HG02938 (cell line): Measurements from ENCODE around the gene ADAMTSL1.

Experiments
- ATAC-seq: cut with Tn5 transposase; IDR thresholded peaks from one replicate; pipeline ENCODE4 v1.9.1; 2021; ENCODE audit warnings: mild to moderate bottlenecking, moderate library complexity; ENCODE audit not compliant: unreplicated experiment

The ADAMTSL1 gene

DNA sequence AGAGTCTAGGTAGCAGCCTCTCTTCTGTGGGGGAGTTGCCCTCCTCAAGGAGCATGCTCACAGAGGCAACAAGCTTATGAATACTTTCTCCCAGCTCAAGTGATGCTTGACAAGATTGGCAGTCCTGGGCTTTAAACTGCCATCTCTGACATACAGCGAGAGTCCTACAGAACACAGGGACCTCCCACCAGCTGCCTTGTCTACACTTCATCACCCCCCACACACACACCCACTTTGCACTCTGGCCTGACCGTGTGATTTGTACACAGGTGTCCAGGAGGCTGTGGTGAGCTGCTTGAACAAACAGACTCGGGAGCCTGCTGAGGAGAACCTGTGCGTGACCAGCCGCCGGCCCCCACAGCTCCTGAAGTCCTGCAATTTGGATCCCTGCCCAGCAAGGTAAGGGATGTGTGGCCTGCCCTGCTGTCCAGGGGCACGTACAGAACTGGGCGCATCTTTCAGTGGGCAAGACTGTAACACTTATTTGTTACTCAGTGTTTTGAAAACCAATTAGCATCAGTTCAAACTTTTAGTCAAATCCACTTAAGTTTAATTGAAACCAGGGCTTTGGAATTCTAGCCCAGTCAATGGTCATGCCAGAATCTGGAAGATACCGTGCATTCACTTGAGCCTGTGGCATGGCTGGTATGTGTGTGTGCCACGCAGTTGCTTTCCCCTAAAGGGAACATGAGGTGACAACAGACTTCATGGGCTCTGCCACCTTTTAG, 247.5 kb downstream of the ADAMTSL1 start:
- ATAC-seq, result no peak

DNA sequence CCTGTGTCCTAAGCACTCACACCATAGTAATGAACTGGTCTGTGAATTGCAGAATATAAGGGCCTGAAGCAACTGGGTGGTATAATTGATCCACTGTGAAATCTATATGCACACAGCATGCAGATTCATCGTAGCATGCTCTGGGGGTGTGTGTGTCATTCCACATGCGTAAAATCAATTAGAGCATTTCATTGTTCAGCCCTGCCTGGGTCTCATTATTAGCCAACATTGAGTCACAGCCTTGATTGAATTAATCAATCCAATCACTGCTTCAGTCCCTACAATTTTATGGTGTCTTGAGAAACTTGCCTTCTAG, 248.0 kb downstream of the ADAMTSL1 start:
- no peak for ATAC-seq

DNA sequence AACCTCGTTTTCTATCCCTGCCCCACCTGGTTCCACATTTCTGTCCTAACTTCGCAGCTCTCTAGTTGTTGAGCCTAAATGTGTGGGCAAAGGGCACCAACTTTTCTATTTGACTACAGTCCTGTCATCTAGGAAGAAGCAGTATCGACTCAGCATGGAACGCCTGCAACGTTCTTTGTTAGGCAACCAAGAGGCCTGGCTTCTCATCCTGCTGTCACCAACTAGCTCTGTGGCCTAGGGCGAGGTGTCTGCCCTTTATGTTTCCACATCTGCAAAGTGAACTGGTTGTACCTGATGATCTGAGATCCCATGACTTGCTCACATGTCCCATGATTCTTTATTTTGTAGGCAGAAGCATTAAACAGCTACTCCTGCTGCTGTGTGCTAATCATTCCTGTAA, 248.9 kb downstream of the ADAMTSL1 start:
- no peak for ATAC-seq

DNA sequence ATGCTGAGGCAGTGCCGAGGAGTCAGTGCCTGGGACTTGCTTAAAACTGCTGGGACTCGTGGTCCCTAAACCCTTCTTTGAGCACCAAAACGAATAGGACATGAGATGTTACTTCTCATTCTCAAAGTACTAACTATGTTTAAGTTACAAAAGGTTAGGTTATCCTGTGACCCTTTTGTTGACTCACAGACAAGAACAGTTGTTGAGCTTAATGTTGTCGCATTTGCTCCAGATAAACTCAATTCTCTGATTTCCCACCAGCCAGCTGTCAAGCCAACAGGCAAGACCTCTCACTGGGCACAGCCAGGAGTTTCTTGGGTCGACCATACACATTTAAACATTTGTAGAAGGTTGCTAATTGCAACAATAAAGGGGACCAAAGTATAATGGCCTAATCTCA, 249.4 kb downstream of the ADAMTSL1 start:
- ATAC-seq, result no peak

DNA sequence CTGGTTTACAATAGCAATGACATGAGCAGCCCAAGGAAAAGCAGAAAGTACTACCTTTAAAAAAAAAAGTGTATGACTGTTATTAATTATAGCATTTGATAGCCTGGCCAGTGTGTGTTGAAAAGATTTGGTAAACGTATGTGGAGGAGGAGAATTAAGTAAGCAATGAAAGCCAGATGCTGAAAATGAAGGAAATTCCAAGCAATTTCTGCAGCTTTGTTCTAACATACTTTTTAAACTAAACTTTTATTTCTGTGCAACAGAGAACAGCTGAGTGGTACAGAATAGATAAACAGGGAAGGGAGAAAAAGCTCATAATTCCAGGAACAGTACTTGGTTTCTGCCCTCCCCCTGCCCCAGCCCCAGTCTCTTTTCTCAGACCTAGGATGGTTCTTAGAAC, 252.6 kb downstream of the ADAMTSL1 start:
- no peak for ATAC-seq

DNA sequence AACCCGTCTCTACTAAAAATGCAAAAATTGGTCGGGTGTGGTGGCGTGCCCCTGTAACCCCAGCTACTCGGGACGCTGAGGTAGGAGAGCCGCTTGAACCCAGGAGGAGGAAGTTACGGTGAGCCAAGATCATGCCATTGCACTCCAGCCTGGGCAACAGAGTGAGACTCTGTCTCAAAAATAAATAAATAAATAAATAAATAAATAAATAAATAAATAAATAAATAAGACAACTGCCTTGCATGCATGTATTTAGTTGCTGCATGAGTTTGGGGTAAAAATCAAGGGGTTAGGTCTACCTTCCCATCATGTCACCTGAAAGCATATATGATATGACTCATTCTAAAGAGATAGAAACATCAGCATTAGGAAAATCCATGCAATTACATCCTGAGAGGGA, 254.0 kb downstream of the ADAMTSL1 start:
- no peak for ATAC-seq

DNA sequence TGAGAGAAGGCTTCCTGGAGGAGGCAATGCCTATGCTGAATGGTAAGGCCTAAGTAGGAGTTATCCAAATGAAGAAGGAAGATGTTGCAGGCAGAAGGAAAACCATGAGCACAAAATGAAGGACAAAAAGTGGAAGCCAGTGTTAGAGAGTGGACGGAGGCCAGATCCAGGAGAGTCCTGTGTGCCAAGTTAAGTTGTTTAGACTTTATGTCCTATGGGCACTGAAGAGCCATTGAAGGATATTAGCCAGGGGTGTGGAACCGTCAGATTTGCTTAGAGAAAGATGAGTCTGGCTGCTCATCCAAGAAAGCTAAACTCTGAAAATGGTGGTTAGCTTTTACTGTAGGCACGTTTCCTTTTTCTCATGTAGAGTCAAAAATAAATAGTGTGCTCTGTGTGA, 254.7 kb downstream of the ADAMTSL1 start:
- no peak for ATAC-seq

DNA sequence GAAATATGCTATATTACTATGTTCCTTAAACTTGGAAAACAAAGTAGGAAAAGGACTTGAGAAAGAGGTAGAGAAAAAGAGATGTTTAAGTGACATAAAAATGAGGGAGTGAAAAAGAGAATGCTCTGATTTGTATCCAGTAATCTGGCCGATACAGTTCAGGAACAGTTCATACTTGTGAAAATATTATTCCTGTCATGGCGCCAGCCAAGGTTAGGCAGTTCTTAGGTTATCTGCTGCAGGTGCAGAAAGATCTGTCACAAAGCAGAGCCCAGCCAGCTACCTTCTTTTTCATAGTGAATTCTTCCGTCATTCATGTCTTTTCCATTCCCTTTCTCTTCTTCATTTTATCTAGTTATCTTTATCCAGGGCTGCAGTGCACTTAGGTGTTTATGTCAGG, 256.3 kb downstream of the ADAMTSL1 start:
- ATAC-seq, result no peak

DNA sequence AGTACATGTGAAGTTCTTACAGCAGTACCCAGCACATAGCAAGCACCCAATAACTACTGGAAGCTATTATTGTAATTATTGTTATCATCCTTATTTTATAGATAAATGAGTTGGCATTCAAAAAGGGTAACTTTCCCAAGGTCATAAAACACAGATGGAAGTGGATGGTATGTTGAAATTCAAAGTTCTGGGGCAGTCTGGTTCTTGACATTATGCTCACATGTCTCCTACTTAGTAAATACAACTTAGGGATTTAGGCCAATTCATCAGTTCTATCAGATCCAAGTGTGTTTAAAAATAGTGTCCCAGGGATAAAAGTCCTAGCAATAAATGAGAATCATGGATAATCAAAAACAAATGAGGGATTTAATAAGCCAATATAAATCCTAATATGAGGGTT, 265.2 kb downstream of the ADAMTSL1 start:
- no peak for ATAC-seq

DNA sequence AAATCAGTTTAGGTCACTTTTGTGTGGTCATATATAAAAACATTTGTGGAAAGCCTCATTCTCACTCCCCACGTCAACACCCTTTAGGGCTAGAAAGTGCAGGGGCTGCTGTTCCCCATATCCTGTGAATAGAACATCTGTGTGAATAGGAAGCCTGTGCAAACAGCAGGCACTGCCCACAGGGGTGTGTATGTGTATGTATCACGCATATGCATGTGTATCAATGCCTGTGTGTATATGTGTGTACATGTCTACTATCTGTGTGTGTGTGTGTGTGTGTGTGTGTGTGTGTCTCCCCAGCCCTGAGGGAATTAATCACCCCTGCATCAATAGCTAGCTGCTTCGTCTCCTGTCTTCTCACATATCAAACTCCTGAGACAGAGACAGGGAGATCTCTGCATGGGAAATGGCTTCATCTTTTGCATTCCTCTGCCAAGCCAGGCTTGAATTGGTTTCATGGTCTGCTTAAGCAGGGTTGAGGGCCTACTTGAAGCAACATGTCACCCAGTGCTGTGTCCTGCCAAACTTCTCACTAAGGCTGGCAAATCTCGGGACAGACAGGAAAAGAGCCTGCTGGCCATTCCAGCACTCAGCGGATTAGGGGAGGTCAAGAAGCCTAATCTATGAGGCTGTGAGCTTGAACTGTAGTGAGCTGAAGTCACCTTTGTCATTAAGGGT, 265.8 kb downstream of the ADAMTSL1 start:
- no peak for ATAC-seq

DNA sequence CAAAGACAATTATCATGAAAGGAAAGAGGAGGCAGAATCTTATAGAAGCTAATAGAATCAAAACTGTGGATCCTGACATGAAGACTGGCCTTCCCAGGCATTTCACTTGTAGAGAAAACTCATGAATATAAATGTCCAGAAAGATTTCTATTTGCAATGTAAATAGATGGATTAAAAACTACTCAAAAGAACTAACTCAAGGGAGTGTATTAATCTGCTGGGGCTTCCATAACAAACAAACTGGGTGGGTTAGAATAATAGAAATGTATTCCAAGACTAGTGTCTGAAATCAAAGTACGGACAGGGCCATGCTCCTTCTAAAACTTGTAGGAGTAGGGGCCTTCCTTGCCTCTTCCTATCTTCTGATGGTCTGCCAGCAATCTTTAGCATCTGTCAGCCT, 267.4 kb downstream of the ADAMTSL1 start:
- no peak for ATAC-seq

DNA sequence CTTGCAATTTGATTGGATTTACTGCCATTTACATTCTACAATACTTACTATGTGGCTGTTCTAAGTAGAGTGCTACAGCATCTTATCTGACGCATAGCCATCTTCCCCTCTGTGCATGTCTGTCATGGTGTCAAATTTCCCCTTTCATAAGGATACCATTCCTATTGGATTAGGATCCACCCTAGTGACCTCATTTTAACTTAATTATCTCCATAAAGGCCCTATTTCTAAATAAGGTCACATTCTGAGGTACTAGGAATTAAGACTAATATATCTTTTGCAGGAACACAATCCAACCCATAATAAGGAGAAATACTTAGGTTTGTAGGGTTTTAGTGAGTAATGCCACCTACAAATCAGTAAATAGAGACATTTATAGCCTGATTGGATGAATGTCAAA, 268.0 kb downstream of the ADAMTSL1 start:
- no peak for ATAC-seq

DNA sequence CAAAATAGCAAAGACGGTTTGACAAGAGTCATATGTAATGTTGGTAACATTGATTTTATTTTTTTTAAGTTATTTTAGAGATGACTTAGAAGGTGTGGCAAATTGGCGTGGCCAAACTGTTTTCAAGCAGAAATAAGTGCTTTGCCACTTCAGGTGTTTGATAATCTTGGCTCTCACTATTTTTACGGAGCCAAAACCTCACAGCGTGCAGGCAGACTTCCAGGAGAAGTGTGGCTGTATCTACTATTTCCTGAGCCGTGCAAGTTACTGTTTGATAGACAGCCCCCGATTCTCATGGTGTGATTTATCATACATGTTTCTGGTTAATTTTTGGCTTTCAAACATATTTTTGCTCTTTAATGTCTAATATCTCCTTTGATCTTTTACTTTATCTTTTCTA, 269.5 kb downstream of the ADAMTSL1 start:
- no peak for ATAC-seq

DNA sequence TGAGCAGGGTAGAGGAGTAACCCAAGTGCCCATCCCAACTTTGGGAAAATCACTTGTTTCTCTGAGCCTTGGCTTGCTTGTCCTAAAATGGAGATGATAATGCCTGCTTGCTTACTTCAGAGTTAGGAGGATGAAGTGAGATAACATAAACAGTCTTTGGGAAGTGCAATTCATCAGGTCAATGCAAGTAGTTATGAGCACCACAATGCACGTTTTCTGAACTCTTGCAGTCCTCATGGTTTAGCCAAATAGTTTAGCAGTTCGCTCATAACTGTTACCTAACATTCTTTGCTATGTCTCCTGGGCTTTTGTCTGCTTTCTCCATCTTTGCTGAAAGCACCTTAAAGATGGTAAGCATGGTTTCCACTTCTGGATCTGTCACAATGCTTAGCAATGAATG, 270.0 kb downstream of the ADAMTSL1 start:
- no peak for ATAC-seq

DNA sequence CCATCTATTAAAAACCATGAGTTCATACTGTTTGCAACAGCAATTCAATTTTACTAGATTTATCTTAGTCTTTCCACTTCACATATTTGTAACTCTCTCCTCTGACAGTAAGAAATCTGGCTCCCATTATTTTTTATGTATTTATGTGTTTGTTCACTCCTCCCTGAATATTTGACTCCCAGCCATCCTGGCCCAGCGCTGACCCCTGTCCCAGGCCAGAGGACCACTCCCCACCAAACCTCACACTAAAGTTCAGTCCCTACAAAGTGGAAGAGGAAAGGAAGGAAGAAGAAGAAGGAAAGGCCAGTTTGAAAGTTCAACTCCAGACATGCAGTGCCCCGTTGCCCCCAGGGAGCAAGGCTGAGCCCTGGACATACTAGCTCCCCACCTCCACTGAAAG, 271.8 kb downstream of the ADAMTSL1 start:
- ATAC-seq, result no peak

DNA sequence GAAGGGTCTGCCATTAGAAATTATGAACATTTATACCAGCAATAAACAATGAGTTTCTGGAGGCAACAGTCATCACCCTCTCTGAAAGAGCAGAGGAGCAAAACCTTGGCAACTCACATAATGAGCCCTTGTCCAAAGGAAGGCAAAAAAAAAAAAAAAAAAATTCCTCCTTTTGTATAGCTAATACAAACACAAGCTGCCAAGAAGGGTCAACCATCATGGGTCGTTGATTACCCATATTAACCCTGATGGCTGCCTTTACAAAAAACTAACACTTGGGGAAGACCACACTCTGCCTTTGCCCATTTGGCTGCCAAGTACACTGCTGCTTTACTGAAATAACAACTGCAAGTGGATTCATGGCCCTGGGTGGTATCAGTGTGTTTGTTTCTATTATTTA, 272.7 kb downstream of the ADAMTSL1 start:
- no peak for ATAC-seq

DNA sequence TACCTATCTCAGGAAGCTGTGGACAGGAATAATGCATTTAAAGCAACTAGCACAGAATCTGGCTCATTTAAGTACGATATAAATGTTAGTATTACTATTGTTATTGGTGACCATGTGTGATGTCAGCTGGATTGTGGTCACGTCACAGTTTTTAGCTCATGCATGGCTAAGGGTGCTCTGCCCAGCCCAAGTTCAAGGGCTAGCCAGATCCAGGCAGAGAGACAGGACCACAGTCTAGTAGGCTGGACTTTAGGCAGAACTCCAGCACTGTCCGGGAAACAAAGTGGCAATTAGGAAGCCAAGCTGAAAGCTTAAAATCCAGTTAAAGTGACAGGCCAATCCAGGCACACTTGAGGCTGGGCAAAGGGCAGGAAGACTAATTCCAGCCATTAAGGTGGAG, 273.6 kb downstream of the ADAMTSL1 start:
- ATAC-seq, result no peak

DNA sequence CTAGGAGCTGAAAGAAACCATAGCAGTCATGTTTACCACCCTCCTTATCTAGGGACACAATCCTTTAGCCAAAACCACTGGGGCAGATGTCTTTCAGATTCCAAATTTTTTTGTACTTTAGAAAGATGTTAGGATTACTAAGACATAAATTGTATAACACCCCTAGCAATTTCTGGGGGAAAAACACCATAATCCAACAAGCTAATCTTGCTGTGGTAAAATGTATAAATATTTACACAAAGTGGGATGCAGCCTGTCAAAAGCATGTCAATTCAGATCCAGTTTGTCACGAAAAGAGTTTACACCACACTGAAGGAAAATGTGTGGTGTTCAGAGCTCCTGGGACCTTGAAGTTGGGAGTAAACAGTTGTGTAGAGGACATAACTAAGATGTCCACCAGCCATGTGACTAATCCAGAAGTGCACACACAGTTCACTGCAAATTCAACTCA, 274.3 kb downstream of the ADAMTSL1 start:
- ATAC-seq, result no peak

DNA sequence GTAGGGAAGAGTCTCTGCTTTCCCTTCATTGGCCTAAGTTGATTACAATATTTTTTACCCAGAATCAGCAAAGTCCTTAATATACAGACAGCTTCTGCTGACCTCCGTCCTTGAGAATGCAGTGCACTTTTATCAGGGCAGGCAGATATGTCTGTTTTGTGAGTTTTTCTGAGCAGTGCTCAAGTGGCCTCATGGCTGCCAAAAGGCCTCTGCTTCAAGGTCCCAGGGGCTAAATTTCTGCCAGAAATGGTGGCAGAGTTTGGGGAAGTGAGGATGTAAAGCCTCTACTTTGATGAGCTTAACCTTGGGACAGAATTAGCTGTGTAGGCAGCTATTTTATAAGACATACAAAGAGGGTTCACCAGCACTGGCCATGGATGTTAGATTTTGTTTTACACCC, 275.8 kb downstream of the ADAMTSL1 start:
- no peak for ATAC-seq

DNA sequence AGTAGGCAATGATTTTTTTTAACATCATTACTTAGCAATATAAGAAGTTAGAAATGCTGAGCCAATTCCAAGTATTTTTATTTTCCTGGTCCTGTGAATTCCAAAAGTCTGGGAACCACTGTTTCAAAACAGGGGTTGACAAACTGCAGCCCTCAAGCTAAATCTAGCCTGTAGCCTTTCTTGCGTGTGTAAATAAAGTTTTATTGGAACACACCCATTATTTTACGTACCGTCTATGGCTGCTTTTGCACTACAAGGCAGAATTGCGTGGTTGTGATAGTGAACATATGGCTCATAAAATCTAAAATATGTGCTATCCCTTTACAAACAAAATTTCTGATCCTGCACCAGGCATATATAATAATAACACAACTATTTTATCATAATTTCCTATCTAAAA, 280.0 kb downstream of the ADAMTSL1 start:
- no peak for ATAC-seq

DNA sequence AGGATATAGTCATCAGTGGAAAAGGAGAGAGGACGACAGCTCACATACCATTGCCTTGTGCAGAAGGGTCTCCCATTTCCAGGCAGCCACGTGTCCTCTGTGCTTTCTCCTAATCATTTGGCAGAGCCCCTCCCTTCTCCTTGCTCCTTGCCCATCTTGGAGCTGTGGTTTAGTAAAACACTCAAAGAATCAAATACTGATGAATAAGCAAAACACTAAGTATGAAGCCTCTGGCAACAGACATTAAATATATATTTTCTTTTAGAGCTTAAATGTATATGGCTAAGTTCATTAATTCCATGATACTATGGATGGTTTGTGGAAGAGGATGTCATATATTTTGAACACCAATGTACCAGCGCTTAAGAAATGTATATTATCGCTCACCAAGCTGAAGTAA, 280.6 kb downstream of the ADAMTSL1 start:
- no peak for ATAC-seq

DNA sequence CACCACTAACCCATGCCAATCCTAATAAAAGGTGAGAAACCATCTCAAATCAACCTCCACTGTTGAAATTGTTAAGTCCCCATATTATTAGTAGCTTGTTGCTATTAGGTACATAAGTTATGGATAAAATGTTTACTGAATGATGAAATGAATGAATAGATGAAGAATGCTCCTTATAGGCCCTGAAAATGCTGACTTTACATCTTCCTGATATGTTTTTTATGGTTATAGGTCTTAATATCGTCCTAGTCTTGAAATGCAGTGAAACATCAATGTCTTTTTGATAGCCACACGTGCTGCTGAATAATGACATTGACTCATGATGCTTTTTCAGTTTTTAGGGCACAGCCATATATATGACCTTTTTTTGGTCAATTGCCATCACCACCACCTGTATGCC, 281.3 kb downstream of the ADAMTSL1 start:
- ATAC-seq, result no peak

DNA sequence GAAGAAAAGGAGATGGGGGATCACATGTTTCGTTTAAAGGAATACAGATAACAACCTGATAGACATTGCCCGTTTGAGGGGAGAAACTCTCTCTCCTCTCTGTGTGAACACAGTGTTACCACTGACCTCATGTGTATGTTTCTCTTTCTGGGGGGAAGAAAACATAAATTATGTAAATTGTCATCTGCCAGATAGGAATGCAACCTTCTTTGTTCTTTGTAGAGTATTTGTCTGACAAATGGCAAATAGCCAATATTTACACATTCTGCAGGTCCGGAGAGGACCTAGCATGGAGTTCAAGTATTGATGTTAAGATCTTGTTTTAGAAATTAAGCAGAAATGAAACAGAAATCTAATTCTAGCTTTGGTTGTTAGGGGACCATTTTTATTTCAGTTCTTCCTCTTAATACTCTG, 282.8 kb downstream of the ADAMTSL1 start:
- peak; percentile 54 for ATAC-seq
